NCI-H1436 (cell line): ENCODE data around the gene FLT1.

Experiments used
- DNase-seq: peaks from one replicate; lab custom pipeline; 2025; lab: John Stamatoyannopoulos, UW

FLT1 gene, protein sequence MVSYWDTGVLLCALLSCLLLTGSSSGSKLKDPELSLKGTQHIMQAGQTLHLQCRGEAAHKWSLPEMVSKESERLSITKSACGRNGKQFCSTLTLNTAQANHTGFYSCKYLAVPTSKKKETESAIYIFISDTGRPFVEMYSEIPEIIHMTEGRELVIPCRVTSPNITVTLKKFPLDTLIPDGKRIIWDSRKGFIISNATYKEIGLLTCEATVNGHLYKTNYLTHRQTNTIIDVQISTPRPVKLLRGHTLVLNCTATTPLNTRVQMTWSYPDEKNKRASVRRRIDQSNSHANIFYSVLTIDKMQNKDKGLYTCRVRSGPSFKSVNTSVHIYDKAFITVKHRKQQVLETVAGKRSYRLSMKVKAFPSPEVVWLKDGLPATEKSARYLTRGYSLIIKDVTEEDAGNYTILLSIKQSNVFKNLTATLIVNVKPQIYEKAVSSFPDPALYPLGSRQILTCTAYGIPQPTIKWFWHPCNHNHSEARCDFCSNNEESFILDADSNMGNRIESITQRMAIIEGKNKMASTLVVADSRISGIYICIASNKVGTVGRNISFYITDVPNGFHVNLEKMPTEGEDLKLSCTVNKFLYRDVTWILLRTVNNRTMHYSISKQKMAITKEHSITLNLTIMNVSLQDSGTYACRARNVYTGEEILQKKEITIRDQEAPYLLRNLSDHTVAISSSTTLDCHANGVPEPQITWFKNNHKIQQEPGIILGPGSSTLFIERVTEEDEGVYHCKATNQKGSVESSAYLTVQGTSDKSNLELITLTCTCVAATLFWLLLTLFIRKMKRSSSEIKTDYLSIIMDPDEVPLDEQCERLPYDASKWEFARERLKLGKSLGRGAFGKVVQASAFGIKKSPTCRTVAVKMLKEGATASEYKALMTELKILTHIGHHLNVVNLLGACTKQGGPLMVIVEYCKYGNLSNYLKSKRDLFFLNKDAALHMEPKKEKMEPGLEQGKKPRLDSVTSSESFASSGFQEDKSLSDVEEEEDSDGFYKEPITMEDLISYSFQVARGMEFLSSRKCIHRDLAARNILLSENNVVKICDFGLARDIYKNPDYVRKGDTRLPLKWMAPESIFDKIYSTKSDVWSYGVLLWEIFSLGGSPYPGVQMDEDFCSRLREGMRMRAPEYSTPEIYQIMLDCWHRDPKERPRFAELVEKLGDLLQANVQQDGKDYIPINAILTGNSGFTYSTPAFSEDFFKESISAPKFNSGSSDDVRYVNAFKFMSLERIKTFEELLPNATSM (N-terminal part only)

DNA sequence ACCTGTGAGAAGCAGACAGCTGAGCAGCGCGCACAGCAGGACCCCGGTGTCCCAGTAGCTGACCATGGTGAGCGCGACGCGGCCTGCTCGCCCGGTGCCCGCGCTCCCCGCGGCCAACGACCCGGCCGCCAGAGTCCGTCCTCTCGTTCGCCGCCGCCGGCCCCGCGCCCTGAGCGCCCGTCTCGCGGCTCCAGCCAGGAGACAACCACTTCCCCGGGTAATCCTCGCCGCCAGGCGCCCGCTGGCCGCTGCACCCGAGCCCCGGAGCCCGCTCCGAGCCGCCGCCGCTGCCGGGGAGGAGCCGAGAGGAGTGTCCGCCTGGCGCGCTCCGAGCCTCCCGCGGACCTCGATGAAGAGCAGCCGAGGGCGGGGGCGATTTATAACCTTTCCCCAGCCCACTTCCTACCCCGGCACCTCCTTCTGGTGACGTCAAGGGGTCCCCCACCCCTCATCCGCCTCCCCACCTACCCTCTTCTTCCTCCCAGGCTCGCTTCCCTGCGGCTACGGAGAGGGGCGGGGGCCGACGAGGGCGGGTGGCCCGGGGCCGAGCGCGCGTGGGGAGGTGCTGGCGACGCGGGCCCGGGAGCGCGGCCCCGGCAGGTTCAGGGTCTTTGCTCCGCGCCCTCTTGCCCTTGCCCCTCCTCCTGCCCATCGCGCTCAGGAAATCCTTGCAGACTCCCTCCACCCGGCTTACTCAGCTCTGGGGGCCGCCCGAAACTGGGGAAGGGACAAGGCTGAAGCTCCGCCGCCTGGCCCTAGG lies at the start of gene FLT1:
TSS of gene FLT1 (minus strand) at position 351 of the 760 bp plus-strand sequence. CDS start at position 66, 285 bp downstream.
- no peak for DNase-seq

DNA sequence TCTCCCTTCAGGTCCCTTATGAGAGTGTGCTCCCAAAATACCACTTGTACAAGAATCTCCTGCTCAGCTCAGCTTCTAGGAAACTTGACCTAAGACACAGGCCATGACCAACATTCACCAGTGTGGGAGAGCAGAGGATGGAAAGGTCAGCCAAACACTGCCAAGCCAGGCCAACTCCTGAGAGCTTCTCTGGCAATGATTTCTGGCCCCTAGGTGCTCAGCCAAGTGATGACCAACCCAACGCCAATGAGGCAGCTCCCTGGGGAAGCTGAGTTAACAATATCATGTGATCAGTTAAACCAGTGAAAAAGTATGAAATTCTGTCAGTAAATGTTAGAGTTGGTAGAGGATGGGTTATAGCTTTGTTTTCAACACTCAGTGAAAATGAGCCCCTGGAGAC lies 49.1 kb upstream of the FLT1 start:
- no peak for DNase-seq

DNA sequence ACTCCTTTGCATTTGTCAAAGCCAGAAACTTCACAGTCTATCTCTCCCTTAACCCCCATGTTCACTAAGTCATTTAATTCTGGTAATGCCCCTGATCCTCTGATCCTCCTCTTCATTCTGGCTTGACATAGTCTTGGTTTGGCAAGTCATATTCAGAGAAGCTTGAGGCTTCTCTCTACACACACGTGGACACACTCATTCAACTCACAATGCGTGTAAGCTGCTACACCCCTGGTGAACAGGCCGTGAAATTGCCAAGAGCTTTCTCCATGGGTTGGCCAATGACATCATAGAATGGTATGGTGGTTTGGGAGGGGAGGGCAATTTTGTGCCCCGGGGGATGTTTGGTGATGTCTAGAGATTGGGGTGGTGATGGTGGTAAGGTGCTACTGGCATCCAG lies 47.9 kb upstream of the FLT1 start:
- DNase-seq, result no peak

DNA sequence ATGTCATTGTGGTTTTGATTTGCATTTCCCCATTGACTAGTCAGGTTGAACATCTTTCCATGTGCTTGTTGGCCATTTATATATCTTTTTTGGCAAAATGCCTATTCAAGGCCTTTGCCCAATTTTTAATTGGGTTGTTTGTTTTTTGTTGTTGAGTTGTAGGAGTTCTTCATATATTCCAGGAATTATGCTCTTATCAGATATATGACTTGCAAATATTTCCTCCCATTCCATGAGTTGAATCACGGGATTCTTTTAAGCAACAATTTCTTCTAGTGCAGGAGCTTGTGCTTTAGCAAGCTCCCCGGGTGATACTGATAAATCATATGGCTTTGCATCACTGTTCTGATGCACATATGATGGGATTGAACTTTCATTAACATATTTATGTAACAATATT lies 47.0 kb upstream of the FLT1 start:
- DNase-seq, result no peak

DNA sequence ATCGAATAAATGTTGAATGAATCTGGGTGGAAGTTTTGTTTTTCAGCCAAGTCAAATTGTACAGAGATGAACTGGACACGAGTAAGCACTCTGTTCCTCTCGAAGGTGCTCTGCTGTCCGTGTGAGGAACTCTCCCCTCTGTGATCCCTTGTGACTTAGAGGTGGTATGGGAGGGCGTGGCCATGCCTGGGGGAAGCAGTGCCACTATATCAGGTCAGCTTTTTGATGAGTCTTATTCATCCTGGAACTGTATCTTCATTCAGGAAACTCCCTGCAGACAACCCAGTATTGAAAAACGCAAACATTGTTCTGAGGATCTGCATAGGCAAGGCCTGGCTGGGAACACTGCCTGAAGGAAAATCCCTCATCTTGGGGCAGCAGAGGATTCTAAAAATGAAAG lies 45.7 kb upstream of the FLT1 start:
- no peak for DNase-seq

DNA sequence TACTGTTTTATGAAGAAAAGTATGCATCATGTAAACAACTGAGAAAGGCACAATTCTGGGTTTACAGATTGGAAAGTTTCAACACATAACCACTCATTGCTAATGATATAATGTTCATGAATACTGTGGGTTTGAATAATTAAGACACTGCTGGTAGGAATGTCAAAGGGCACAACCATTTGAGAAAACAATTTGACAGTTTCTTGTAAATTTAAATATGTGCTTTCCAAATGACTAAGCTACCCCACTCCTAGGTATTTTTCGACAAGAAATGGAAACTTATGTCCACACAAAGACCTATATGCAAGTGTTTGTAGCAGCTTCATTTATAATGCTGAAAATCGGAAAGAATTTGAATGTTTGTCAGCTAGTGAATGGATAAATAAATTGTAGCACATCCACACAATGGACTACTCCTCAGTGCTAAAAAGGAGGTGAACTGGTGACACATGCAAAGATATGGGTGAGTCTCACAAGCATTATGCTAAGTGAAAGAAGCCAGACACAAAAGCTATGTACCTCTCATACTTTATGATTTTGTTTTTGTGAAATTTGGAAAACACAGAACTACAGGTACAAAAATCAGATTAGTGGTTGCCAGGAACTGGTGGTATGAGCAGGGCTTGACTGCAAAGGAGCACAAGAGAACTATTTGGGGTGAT lies 44.8 kb upstream of the FLT1 start:
- DNase-seq, result no peak

DNA sequence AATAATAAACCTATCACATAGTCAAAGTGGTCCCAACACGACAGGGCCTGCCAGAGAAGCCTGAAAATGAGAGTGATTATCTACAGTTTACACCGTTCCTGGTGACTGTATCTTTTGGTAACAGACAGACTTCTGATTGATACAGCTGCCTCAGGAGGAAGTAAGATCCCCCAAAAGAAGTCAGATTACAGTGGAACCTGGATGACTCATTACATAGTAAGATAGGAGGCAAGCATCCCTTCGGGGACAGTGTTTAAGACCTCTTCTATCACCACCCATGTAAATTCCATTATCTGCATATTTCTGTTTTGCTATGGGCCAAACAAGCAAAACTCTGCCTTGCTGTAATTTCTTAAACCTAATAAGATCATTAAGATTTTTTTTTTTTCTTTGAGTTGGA lies 44.0 kb upstream of the FLT1 start:
- no peak for DNase-seq

DNA sequence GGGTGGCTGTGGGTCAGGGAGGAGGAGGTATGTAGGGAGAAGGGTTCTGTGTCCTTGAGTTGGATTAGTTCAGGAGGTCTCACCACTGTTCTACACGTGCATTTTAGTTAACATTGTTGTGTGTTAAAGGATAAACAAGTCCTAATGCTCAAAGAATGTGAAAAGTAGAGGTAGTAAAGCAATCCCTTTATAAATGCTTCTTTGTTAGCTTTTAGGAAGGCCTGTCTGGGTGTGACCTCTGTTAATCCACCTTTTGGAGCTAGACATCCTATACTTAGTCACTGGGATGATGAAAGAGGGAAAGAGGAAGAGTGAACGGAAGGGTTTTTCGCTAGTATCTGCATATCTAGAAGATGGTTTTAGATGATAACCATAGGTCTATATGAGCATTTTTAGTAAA lies 42.2 kb upstream of the FLT1 start:
- no peak for DNase-seq

DNA sequence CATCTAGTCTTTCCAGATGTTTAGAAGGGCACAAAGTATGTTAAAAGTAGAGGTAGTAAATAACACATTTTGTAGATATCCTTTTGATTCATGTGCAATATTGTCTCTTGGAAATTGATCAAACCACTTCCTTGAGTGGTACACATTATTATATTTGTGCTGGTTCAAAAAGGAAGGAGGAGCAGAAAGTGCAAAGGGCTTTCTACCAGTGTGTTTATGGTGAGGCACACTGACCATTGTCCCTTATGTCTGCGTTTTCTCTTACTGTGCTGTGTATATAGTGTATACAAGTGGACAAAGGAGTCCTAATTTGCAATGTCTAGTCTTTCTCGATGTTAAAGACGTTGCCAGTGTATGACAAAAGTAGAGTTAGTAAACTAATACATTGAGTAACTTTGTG lies 41.4 kb upstream of the FLT1 start:
- DNase-seq, result no peak

DNA sequence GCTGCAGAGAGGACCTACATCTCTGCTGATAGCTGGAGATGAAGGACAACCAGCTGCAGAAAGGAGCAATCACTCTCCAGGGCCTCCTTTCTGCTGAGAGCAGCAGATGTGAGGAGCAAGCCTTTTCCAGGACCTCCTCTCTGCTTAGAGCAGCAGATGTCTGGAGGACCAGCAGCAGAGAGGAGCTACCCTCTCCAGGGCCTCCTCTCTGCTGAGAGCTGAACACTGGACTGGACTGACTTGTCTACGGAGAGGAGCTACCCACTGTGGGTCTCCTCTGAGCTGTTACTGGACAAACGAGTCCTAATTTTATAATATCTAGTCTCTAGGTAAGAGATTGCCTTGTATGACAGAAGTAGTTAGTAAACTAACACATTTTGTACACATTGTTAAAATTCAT lies 40.8 kb upstream of the FLT1 start:
- DNase-seq, result no peak

DNA sequence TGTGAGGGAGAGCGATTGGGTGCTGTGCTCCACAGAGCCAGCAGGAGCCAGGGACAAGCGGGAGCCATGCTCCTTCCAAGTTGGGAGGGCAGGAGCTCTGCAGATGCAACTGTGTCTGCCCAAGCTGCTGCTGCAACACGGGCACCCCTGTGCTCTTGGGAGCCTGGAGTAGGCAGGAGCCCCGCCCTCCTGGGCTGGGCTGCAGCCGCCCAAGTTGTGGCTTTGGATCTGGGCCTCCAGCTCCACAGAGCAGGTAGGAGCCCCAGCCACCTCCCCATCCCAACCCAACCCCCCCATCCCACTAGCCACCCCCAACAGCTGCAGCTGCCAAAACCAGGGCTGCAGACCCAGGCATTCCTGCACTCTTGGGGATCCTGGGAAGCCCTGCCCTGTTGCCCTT lies 39.9 kb upstream of the FLT1 start:
- DNase-seq, result no peak

DNA sequence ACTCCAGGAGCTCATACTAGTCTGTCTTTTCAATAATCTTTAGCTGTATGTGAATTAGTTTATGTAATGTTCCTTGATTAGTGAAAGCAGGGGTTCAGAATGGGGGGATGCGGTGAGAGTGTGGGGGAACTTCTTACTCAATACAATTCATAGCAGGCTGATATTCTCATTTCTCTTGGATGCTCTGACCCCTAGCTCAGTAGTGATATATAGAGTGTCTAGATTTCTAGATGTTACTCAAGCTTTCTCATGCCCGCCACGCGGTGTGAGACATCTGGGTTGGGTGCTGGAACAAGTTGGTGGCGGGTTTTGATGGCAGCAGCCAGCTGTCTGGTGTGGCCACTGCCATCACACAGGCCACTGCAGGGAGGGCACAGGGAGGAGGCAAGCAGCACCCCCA lies 39.3 kb upstream of the FLT1 start:
- no peak for DNase-seq

DNA sequence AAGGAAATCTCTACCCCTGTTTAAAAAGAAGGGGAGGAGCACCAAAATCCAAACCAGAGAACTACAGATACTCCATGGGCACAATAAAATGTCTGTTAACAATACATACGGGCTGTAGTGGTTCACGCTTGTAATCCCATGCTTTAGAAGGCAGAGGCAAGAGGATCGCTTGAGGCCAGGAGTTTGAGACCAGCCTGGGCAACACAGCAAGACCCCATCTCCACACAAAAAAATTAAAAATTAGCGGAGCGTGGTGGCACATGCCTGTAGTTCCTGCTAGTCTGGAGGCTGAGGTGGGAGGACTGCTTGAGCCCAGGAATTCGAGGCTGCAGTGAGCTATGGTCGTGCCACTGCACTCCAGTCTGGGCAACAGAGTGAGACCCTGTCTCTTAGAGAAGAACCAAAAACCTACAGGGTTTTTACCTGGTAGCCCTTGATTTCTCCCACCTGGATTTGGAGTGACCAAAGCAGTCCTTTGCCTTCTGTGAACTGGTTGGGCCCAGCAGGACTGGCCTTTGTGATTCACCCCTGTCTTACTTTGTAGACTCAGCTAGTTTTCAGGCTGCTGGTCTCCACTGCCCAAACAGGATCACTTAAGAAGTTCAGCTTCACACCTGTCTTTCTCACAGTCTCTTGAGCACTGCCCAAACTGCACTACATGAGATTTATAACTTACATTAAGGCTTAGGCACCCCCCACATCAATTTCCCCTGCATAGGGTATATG lies 38.7 kb upstream of the FLT1 start:
- DNase-seq, result no peak

DNA sequence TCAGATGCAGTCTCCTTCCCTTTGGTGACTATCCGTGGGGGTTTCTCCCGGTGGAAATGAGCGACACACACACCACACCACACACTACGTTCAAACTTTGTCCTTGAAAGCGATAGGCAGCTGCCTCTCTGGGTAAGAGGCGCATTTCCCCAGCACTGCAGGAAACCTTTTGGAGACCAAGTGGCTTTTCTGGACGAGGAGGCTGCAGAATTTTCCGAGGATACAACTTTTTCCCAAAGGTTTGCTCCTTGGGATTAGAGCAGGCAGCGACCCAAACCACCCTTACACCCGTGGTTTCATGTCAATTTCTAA lies 38.2 kb upstream of the FLT1 start:
- DNase-seq, result no peak

DNA sequence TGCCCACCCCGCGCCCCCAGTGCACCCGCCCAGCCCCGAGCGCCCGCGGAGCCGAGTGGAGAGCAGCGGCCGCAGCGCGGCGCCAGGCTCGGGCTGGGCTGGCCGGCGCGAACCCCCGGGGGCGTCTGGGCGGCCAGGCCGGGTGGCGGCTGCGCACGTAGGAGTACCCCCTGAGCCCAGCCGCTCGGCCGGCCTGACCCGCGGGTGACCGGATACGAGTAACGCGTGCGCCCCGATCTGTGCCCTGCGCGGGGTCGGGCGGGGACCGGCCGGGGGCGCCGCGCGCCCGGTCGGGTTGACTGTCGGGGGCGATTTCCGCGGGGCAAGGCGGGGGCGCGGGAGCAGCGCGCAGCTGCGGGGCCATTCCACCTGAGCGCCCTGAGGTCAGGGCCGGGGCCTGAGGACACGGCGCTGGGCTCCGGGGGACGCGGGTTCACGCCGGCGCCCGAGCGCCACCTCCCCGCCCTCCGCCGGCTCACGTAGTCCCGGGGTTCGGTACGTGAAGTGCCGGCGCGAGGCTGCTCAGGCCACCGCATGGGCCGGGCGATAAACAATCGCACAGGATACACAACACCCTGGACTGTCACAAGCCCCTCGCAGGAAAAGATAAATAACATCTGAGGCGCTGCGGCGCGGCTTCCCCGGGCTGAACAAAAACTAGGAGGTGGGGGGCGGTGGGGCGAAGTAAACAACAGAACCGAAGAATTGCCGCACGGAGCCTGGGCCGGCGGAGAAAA lies 37.6 kb upstream of the FLT1 start:
- DNase-seq, result no peak

DNA sequence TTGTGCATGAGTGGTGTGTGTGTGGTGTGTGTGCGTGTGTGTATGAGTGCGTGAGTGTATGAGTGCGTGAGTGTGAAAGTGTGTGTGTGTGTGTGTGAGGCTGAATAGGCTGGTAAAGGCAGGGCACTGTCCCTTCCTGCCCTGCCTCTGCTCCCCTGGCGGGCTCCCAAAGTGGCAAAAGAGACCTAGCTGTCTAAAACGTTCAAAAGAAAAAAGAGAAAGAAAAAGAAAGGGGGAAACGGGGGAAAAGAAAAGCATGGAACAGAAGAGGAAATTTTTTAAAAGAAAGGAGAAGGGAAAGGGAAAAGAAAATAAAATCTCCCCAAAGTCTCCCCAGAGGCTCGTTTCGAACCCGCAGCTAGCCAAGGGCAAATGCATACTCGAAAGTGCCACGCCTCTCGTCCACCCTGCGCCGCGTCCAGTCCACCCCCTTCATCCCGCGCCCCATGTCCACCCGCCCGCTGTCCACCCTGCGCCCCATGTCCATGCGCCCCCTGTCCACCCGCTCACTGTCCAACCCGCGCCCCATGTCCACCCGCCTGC lies 37.0 kb upstream of the FLT1 start:
- DNase-seq, result no peak

DNA sequence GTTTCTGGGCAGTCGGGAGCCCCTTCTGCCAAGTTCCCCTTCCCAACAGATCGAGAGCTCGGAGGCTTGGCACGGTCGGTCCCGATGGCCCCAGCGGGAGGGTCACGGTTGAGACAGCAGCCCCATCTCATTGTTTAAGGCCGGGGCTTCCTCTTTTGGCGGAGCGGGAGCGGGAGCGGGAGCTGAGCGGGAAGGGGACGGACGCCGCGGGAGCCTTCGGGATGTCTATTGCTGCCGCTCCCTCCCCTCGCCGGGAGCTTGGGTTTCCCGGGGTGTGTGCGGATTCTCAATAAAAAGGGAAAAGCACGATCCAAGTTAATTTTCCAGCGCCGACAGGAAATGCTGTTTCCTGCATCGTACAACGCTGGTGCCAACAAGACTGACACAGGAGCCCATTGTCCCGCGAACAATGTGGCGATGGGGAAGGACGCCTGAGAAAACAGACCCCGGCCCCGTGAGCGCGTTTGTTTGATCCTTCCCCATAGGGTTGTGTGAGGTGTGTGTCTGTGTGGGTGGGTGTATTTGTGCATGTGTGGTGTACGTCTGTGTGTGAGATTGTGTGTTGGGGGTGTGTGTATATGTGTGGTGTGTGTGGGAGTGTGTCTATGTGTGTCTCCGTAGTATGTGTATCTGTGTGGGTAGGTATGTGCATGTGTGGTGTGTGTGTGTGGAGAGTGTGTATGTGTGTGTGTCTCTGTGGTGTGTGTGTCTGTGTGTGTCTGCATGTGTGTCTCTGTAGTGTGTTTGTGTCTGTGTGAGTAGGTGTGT lies 36.3 kb upstream of the FLT1 start:
- no peak for DNase-seq

DNA sequence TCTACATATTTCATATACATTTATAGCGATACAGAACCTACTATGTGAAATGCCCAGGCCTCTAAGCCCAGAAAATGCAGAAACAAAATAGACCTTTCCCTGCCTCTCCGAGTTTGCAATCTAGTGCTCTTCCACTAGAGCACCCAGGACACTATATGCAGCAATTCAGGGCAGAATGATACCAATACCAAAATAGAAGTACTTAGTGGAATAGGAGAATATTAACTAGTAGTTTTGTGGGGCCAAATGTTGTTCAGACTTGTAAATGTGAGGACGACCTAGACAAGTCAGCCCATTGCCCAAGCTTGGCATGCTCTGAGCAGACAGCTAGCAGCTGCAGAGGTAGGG lies 35.8 kb upstream of the FLT1 start:
- DNase-seq, result no peak

DNA sequence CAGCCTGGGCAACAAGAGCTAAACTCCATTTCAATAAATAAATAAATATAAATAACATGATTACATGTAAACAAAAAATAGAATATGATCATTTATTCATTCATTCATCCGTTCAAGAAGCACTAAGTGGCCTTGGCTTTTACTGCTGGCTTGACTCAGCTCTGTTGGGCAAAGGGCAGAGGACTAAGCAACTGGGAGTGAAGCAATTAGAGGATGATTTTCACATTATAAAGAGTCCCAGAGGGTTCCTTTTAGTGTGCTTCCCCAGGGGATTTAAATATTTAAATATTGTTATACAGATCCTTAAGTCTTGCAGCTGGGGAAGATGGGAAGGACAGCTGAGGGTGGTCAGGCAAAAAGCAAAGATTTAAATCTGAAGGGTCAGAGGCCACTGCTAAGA lies 34.9 kb upstream of the FLT1 start:
- DNase-seq, result no peak
